Right lobe of liver (tissue), 4 donors: Measurements from ENCODE around the gene DHX30.

Experiments used
- CTCF ChIP-seq, 4 donors: fragments of 200-600 bp in 3 of 4; fragments of 450-650 bp in 1 of 4; IDR thresholded peaks; one replicate each; pipeline versions ENCODE4 v1.5.1 to v1.8.0; 2016 to 2022; ENCODE audit warnings: antibody characterized with exemption in 4 of 4, mild to moderate bottlenecking in 2 of 4
- POLR2A ChIP-seq: fragments of 450-650 bp; IDR thresholded peaks from one replicate; pipeline ENCODE4 v1.6.1; 2017; ENCODE audit warnings: antibody characterized with exemption, mild to moderate bottlenecking
- donor health status: DM: no; HTN: no; CAD: no.
- donor health status: DM: no; HTN: no; CAD: no.
- donor health status: DM: no; HTN: yes; CAD: no.

GRCh38 chr3:47863391-47864128 is 60.6 kb downstream of the DHX30 start:
- TF ChIP-seq CTCF (IDR thresholded peaks at IDR 0.05) = no peak
- no peak for TF ChIP-seq POLR2A
